Mucosa of rectum (tissue), 2 donors: ENCODE data around the gene TMEM255A.

ENCODE experiments used
- H3K27ac ChIP-seq, 2 donors: one replicate each; pipeline ENCODE4 v1.7.0; 2013; ENCODE audit warnings: inconsistent platforms in 2 of 2, low read depth in 2 of 2, low read length in 2 of 2
- H3K27me3 ChIP-seq, 2 donors: one replicate each; pipeline ENCODE4 v1.7.0; 2013; ENCODE audit warnings: low read length in 2 of 2; ENCODE audit not compliant: control insufficient read depth in 2 of 2, insufficient read depth in 2 of 2
- H3K36me3 ChIP-seq, 2 donors: one replicate each; pipeline ENCODE4 v1.7.0; 2013; ENCODE audit warnings: low read length in 2 of 2; ENCODE audit not compliant: control insufficient read depth in 2 of 2, insufficient read depth in 2 of 2
- H3K4me1 ChIP-seq, 2 donors: one replicate each; pipeline ENCODE4 v1.7.0; 2013; ENCODE audit warnings: low read length in 2 of 2, mild to moderate bottlenecking in 1 of 2; ENCODE audit not compliant: control insufficient read depth in 2 of 2, insufficient read depth in 2 of 2
- H3K4me3 ChIP-seq, 2 donors: one replicate each; pipeline ENCODE4 v1.7.0; 2013; ENCODE audit warnings: low read length in 2 of 2
- H3K9ac ChIP-seq, 2 donors: one replicate each; pipeline ENCODE4 v1.7.0; 2013; ENCODE audit warnings: low read length in 2 of 2, low read depth in 1 of 2, mild to moderate bottlenecking in 1 of 2
- H3K9me3 ChIP-seq, 2 donors: one replicate each; pipeline ENCODE4 v1.7.0; 2013; ENCODE audit warnings: low read length in 2 of 2; ENCODE audit not compliant: control insufficient read depth in 2 of 2
- donor health status: healthy.
- donor health status: Normal muscosa, but diverticular disease.

Gene TMEM255A

DNA sequence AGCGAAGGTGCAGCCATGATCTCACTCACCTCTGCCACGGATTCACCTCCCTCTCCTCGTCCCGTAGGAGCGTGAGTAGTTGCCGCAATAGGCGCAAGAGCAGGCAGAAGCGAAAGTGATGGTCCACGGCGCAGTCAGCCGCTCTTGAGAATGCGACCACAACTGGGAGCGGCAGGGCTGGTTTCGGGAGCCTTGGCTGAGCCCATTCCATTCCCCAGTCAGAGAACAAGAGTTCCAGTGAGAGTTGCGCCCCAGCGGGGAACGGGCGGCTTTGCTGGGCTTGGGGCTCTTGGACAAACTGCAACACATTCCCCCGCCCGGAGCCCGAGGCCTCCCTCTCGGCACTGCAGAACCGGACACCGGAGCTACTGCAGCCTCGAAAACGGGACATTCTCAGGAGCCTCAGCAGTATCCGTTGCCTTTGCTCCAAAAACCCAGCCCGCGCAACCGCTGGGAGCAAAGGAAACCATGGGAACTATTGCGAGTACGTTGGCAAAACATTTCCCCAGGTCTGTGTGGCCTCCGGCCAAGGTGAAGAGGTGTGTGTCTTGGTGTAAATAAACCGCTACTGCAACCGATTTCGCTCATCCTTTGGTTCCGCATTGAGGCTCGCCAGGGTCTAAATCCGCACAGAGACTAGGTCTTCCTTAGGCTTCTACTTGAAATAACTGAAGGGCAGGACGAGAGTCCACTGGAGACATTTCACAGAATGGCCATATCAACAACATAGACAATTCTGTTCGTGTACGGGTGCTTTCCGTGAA lies 66.3 kb downstream of the TMEM255A start:
- Histone ChIP-seq H3K4me1 (peaks cover 0 to 3% of the 10 kb centered on the region in 2 donors), H3K4me3 (peak overlapping the region; percentile 79 to 83), H3K27me3 (peaks cover 0 to 9% of the 10 kb centered on the region in 2 donors), H3K36me3 (no peaks in the 10 kb centered on the region), H3K27ac (peak overlapping the region; percentile 75 to 78), H3K9ac (peak overlapping the region; percentile 65 to 66), H3K9me3 (no peaks in the 10 kb centered on the region)

DNA sequence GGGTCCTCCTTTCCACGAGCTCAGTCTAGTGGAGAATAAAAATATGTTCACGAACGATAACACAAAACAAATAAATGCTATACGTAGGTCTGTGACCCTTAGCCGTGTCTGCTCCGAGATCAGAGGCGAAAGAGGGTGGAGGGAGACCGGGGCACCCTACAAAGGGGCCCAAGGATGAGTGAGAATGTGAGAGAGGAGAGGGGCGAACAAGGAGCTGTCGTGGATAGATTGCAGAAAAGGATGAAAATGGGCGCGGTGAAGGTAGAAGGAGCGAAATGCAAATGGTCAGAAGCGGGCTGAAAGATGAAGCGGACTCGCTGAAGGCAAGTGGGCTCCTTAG lies 66.9 kb downstream of the TMEM255A start:
- H3K4me3 ChIP-seq: peak overlapping the region; percentile 79 to 83
- H3K27ac ChIP-seq: peak overlapping the region; percentile 75 to 78
- H3K9ac ChIP-seq: peak overlapping the region; percentile 65 to 66
- peaks cover 0 to 2% of the 10 kb centered on the region in 2 donors for H3K36me3 ChIP-seq
- no peaks in the 10 kb centered on the region for H3K9me3 ChIP-seq
- peaks cover 0 to 9% of the 10 kb centered on the region in 2 donors for H3K27me3 ChIP-seq
- peaks cover 0 to 3% of the 10 kb centered on the region in 2 donors for H3K4me1 ChIP-seq

DNA sequence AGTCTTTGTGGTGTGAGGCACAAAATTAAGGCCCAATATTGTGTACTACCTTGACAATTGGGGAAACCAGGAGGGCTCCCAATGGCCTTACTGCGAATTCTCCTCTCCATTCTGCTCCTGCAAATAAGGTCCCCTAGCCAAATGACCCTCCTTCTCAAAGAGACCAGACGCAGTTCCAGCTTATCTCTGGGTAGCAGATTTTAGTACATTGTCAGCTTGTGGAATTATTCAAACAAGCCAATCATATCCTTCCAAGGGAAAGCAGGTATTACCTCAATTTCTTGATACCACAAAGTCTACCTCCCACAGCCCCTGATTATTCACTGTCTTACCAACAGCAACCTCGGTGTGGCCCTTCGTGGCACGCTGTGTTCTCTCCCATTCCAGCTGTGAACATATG lies 68.4 kb downstream of the TMEM255A start:
- H3K4me1 ChIP-seq: peaks cover 0 to 3% of the 10 kb centered on the region in 2 donors
- no peak overlapping the region for H3K9ac ChIP-seq
- peaks cover 0 to 8% of the 10 kb centered on the region in 2 donors for H3K27me3 ChIP-seq
- H3K4me3 ChIP-seq: no peak overlapping the region
- H3K27ac ChIP-seq: no peak overlapping the region
- no peaks in the 10 kb centered on the region for H3K9me3 ChIP-seq
- H3K36me3 ChIP-seq: peaks cover 0 to 2% of the 10 kb centered on the region in 2 donors

DNA sequence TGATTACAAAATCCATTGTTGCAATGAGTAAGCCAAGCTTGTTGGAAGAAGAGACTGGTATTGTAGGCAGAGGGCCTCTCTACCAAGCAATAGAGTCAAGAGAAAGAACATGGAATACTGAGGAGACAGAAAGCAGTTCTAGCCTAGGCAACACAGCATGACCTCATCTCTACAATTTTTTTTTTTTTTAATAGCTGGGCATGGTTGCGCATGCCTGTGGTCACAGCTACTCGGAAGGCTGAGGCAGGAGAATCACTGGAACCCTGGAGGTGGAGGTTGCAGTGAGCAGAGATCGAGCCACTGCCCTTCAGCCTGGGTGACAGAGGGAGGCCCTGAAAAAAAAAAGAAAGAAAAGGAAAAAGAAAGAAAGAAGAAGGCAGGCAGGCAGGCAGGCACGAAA lies 72.3 kb downstream of the TMEM255A start:
- peaks cover 0 to 2% of the 10 kb centered on the region in 2 donors for H3K36me3 ChIP-seq
- H3K27me3 ChIP-seq: peaks cover 0 to 3% of the 10 kb centered on the region in 2 donors
- H3K27ac ChIP-seq: no peak overlapping the region
- no peak overlapping the region for H3K9ac ChIP-seq
- H3K4me3 ChIP-seq: no peak overlapping the region
- no peaks in the 10 kb centered on the region for H3K9me3 ChIP-seq
- no peaks in the 10 kb centered on the region for H3K4me1 ChIP-seq

DNA sequence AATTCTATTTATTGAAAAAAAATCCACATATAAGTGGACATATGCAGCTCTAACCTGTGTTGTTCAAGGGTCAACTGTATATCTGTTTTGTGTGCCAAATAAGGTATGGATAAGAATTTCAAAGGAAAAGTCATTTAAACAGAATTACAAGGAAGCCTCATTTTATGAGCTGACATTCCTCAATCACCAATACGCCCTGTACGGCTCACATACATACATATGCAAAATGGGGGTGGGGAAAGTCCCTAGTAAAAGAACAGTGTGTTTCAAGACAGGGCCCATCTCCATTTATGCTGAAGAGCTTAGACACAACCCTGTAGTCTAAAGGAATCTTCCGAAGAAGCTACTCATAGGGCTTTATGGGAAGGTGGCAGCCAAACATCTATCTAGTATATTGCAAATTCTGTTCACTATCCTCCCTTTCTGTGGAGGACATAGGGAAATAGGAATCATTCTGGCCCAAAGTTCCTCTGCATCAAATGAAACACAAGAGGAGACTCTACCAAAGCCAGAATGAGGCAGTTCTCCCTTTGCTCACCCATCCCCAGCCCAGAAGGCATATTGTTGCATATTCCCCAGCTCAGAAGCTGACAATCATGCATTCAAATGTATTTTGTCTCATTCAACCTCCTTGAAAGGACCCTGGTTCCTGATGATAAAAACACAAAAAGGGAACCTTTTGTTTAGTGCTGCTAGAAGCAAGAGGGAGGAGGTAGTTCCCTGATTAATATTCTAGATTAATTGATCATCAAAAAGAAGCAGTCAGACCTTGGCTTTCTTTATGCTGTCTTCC lies 74.4 kb downstream of the TMEM255A start:
- no peaks in the 10 kb centered on the region for H3K9me3 ChIP-seq
- H3K27me3 ChIP-seq: no peaks in the 10 kb centered on the region
- H3K4me3 ChIP-seq: no peak overlapping the region
- no peaks in the 10 kb centered on the region for H3K4me1 ChIP-seq
- peaks cover 0 to 2% of the 10 kb centered on the region in 2 donors for H3K36me3 ChIP-seq
- H3K9ac ChIP-seq: no peak overlapping the region
- no peak overlapping the region for H3K27ac ChIP-seq

DNA sequence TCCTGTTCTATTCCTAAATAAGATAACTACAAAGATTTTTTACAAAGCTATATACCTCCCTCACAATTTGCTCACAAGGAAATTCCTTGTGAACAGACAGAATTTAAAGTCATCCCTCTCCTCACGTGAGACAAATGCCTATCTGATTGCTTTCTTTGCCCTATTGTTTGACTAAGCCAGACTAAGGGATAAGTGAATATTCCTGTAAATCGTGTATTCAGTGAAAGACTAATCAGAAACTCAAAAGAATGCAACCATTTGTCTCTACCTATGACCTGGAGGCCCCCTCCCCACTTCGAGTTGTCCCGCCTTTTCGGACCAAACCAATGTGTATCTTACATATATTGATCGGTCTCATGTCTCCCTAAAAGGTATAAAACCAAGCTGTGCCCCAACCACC lies 76.0 kb downstream of the TMEM255A start:
- H3K27ac ChIP-seq: no peak overlapping the region
- H3K4me1 ChIP-seq: no peaks in the 10 kb centered on the region
- H3K9ac ChIP-seq: no peak overlapping the region
- H3K36me3 ChIP-seq: peaks cover 0 to 2% of the 10 kb centered on the region in 2 donors
- no peaks in the 10 kb centered on the region for H3K9me3 ChIP-seq
- H3K27me3 ChIP-seq: no peaks in the 10 kb centered on the region
- no peak overlapping the region for H3K4me3 ChIP-seq

DNA sequence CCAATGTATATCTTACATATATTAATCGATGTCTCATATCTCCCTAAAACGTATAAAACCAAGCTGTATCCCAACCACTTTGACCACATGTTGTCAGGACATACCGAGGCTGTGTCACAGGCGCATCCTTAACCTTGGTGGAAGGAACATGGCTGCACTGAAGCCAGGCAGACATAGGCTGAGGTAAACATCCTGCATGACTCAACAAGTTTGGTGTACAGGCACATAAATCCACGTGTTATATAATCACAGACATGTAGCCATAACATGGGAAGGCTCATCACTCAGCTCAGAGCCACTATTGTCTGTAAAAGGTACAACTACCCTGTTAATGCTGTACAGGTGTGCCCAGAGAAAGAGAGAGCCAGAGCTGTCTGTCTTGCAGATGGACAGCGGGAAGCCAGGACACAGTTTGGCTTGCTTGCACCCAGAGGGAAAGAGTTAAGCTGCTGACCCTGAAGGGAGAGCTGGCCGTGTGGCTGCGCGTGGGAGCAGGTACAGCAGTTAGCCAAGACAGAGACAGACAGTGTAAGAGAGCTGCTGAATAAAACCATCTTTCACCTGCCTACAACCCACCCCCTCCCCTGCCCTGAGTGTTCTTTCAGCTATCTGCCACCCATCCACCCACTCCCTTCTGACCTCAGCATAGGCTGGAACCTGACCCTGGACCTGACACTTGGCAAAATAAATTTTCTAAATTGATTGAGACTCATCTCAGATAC lies 82.9 kb downstream of the TMEM255A start:
- Histone ChIP-seq H3K27me3 (no peaks in the 10 kb centered on the region), H3K4me1 (no peaks in the 10 kb centered on the region), H3K9me3 (no peaks in the 10 kb centered on the region), H3K4me3 (no peak overlapping the region), H3K36me3 (no peaks in the 10 kb centered on the region), H3K9ac (no peak overlapping the region), H3K27ac (no peak overlapping the region)

DNA sequence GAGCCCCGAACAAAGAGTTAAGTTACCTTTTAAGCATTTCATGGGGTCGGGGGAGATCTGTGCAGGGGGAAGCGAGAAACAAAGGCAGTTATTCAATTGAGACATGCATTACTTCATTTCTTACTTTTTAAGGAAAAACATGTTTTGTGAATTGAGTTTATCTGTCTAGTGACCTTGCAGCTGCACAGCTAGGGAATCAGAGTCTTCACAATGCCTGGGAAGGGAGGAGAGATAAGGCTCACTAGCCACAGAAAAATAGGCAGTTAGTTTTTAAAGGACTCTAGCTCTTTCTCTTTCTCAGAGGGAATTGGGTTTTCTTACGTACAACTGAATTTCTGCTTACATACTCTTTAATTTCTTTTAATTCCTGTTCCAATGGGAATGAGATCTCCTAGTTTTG lies 86.9 kb downstream of the TMEM255A start:
- no peak overlapping the region for H3K9ac ChIP-seq
- H3K9me3 ChIP-seq: no peaks in the 10 kb centered on the region
- no peaks in the 10 kb centered on the region for H3K36me3 ChIP-seq
- no peaks in the 10 kb centered on the region for H3K27me3 ChIP-seq
- no peak overlapping the region for H3K27ac ChIP-seq
- H3K4me3 ChIP-seq: no peak overlapping the region
- H3K4me1 ChIP-seq: no peaks in the 10 kb centered on the region

DNA sequence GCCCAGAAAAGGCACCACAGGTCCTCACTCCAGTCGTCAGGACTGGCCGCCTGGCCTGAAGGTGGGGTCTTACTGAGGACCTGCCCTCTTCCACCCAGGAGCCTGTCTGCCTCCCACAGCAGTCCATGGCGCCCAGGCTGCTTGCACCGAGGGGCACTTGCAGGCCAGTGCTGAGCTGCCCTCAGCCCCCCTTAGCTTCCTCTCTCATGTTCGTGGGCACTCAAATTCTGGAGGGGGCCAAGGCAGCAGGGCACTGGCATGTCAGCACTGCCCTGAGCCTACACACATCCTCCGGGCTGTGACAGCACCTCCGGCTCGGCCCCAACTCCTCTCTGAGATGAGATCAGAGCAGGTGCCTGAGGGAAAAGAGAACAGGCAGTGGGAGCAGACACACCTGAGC lies 87.9 kb downstream of the TMEM255A start:
- Histone ChIP-seq H3K9ac (no peak overlapping the region), H3K27ac (no peak overlapping the region), H3K4me1 (no peaks in the 10 kb centered on the region), H3K27me3 (no peaks in the 10 kb centered on the region), H3K36me3 (no peaks in the 10 kb centered on the region), H3K4me3 (no peak overlapping the region), H3K9me3 (no peaks in the 10 kb centered on the region)
